Daoy (cell line): ENCODE data around the gene CHCHD10. TPM values are rescaled to one million over a fixed set of nuclear protein-coding genes. Genes with fewer than 3 reads are reported as not detected.

Experiments
- DNase-seq: peaks from one replicate; pipeline ENCODE4 v3.0.0-alpha.2; 2015; ENCODE audit warnings: low read depth
- total RNA-seq: library from RNA; depleted of rRNA; stranded (reverse); fragments of >200 nt; shearing (Covaris generic); gene quantifications from 2 replicates; pipeline ENCODE4 v1.2.3, GENCODE V29; 2014

CHCHD10 gene
- total RNA-seq, 1 experiment from 2014 or later = 3.5 TPM

GRCh38 chr22:23787910-23788309 lies 20.1 kb upstream of the CHCHD10 start:
- DNase-seq = no peak

- DNase-seq = no peak
Observed at GRCh38 chr22:23787600-23787896, 19.8 kb upstream of the CHCHD10 start.

- peak; percentile 91 for DNase-seq
Observed at GRCh38 chr22:23786752-23787599, 19.2 kb upstream of the CHCHD10 start, which contains the start of gene SMARCB1. SMARCB1 (plus strand) TSS chr22:23786966; CDS start chr22:23787170, 204 bp downstream.

GRCh38 chr22:23786261-23786710 lies 18.5 kb upstream of the CHCHD10 start:
- no peak for DNase-seq

GRCh38 chr22:23784215-23784732 lies 16.5 kb upstream of the CHCHD10 start:
- DNase-seq = peak; percentile 64

GRCh38 chr22:23783265-23784150 lies 15.7 kb upstream of the CHCHD10 start:
- DNase-seq = no peak

GRCh38 chr22:23782703-23783102 lies 14.9 kb upstream of the CHCHD10 start:
- no peak for DNase-seq

- no peak for DNase-seq
Observed at GRCh38 chr22:23782252-23782651, 14.5 kb upstream of the CHCHD10 start.

- DNase-seq = peak; percentile 82
Observed at GRCh38 chr22:23781511-23782183, 13.9 kb upstream of the CHCHD10 start.

GRCh38 chr22:23781065-23781464 lies 13.3 kb upstream of the CHCHD10 start:
- DNase-seq = no peak

GRCh38 chr22:23780146-23780748 lies 12.5 kb upstream of the CHCHD10 start:
- DNase-seq = no peak

GRCh38 chr22:23779731-23780130 lies 12.0 kb upstream of the CHCHD10 start:
- no peak for DNase-seq

GRCh38 chr22:23779083-23779482 lies 11.3 kb upstream of the CHCHD10 start:
- no peak for DNase-seq

GRCh38 chr22:23778577-23778900 lies 10.8 kb upstream of the CHCHD10 start:
- DNase-seq = no peak

GRCh38 chr22:23777776-23778576 lies 10.2 kb upstream of the CHCHD10 start:
- DNase-seq = no peak

GRCh38 chr22:23775779-23776375 lies 8.1 kb upstream of the CHCHD10 start:
- DNase-seq = no peak

GRCh38 chr22:23774922-23775436 lies 7.2 kb upstream of the CHCHD10 start:
- DNase-seq = no peak

GRCh38 chr22:23774114-23774921 lies 6.5 kb upstream of the CHCHD10 start:
- no peak for DNase-seq

GRCh38 chr22:23773483-23774113 lies 5.8 kb upstream of the CHCHD10 start:
- no peak for DNase-seq
